ENCODE results near the gene ZNF423.

DNA sequence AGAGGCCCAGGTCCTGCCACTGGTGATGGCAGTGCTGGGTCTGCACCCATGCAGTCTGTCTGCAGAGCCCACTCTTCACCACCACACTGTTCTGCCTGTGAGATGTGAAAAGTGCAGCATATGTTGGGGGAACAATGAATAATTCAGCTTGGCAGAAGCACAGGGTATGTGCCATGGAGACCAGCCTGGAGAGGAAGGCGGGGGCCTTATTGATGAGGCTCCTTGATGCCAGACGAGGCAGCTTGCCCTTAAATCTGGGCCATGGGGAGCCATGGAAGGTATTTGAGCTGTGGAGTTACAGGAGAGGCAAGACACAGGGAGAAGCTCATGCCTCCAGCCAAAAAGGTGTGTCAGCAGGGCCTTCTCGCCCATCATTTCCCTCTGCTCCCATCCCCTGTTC, 357.6 kb downstream of the ZNF423 start:
- no peak for TF ChIP-seq GATA2 (IDR thresholded peaks at IDR 0.05; ENCODE audit: low read depth, low read length)
- no peak for TF ChIP-seq GATA3 (IDR thresholded peaks at IDR 0.05; ENCODE audit: low read depth, low read length)

Data from SH-SY5Y (cell line).